Loucy (cell line): ENCODE data around the gene TREX2.

Experiments
- EZH2phosphoT487 ChIP-seq: fragments of 200-600 bp; IDR thresholded peaks from 2 replicates; pipeline ENCODE4 v1.6.1; 2018; ENCODE audit warnings: antibody characterized with exemption, mild to moderate bottlenecking, moderate library complexity, borderline replicate concordance
- TF ChIP-seq, protein P1 (sequence below): fragments of 200-600 bp; sonication (generic); conservative IDR thresholded peaks from 2 replicates; pipeline ENCODE4 v1.5.1; 2014; ENCODE audit warnings: mild to moderate bottlenecking, antibody characterized with exemption, low read length

DNA sequence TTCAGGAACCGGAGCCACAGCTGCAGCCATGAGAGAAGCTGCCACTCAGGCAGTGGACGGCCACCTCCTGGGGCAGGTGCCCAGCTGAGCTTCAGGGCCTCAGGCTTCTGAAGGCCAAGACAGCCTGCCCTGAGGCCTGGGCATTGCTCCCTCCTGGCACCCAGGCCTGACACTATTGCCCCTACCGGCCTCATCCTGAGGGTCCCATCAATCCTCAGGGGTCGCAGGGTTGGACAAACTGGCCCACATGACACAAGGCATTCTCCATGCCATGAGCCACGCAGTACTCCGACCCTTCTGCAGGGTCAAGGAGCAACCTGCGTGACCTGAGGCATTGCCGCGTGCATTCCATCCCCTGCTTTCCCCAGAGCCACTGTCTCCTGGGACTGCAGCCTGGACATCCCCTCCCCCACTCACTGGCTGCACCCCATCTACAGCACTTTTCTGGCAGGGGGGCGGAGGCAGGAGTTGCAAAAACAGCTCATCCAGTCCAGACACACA, 37.6 kb downstream of the TREX2 start:
- TF ChIP-seq, protein P1, sequence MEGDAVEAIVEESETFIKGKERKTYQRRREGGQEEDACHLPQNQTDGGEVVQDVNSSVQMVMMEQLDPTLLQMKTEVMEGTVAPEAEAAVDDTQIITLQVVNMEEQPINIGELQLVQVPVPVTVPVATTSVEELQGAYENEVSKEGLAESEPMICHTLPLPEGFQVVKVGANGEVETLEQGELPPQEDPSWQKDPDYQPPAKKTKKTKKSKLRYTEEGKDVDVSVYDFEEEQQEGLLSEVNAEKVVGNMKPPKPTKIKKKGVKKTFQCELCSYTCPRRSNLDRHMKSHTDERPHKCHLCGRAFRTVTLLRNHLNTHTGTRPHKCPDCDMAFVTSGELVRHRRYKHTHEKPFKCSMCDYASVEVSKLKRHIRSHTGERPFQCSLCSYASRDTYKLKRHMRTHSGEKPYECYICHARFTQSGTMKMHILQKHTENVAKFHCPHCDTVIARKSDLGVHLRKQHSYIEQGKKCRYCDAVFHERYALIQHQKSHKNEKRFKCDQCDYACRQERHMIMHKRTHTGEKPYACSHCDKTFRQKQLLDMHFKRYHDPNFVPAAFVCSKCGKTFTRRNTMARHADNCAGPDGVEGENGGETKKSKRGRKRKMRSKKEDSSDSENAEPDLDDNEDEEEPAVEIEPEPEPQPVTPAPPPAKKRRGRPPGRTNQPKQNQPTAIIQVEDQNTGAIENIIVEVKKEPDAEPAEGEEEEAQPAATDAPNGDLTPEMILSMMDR, result no peak
- TF ChIP-seq EZH2phosphoT487, result no peak
